Heart left ventricle (tissue), 16 donors: ENCODE data around the gene PRPF19. TPM values are rescaled to one million over a fixed set of nuclear protein-coding genes. Genes with fewer than 3 reads are reported as not detected.

Experiments used
- ATAC-seq, 4 donors: fragments of 200-7000 bp; cut with Tn5 transposase; one replicate each; pipeline ENCODE4 v1.9.1; 2020 to 2022; ENCODE audit warnings: moderate library complexity in 4 of 4, mild to moderate bottlenecking in 3 of 4, moderate number of reproducible peaks in 1 of 4
- DNase-seq, 5 donors: peaks; one replicate each; pipeline ENCODE4 v3.0.0-alpha.2; 2020
- H3K27ac ChIP-seq, 12 donors: fragments of 200-600 bp; sonication (generic) in 4 of 12; one replicate each; pipeline versions ENCODE4 v1.5.0 to v1.8.0; 2016 to 2022; ENCODE audit warnings: mild to moderate bottlenecking in 2 of 12
- H3K27me3 ChIP-seq, 9 donors: fragments of 200-600 bp; sonication (generic) in 2 of 9; one replicate each; pipeline versions ENCODE4 v1.5.1 to v1.8.0; 2016 to 2022; ENCODE audit warnings: mild to moderate bottlenecking in 3 of 9
- H3K36me3 ChIP-seq, 9 donors: fragments of 200-600 bp; sonication (generic) in 2 of 9; one replicate each; pipeline versions ENCODE4 v1.5.0 to v1.8.0; 2018 to 2022; ENCODE audit warnings: mild to moderate bottlenecking in 2 of 9
- H3K4me1 ChIP-seq, 12 donors: fragments of 200-600 bp; sonication (generic) in 4 of 12; one replicate each; pipeline versions ENCODE4 v1.5.0 to v1.8.0; 2016 to 2022; ENCODE audit warnings: mild to moderate bottlenecking in 3 of 12
- H3K4me3 ChIP-seq, 12 donors: fragments of 200-600 bp; sonication (generic) in 4 of 12; one replicate each; pipeline versions ENCODE4 v1.5.0 to v1.8.0; 2017 to 2022; ENCODE audit warnings: mild to moderate bottlenecking in 9 of 12, moderate library complexity in 4 of 12
- H3K9me3 ChIP-seq, 12 donors: fragments of 200-600 bp; sonication (generic) in 4 of 12; one replicate each; pipeline versions ENCODE4 v1.5.0 to v1.8.0; 2016 to 2022; ENCODE audit warnings: mild to moderate bottlenecking in 1 of 12
- CTCF ChIP-seq, 12 donors: fragments of 200-600 bp; sonication (generic) in 4 of 12; IDR thresholded peaks; one replicate each; pipeline versions ENCODE4 v1.5.0 to v1.8.0; 2018 to 2022; ENCODE audit warnings: antibody characterized with exemption in 12 of 12, mild to moderate bottlenecking in 5 of 12
- POLR2A ChIP-seq, 2 donors: fragments of 450-650 bp; IDR thresholded peaks; one replicate each; pipeline ENCODE4 v1.6.1; 2017; ENCODE audit warnings: antibody characterized with exemption in 2 of 2, mild to moderate bottlenecking in 2 of 2, moderate library complexity in 2 of 2
- WGBS, 4 donors: extraction: QIAGEN DNeasy Blood & Tissue Kit in 2 of 4; methylation state at CpG; one replicate each; pipeline versions ENCODE4 v1.1.5 to v1.1.7; 2013 to 2018; 5-methylcytosine and 5-hydroxymethylcytosine counted together
- intact Hi-C, 10 donors: fragments of 100-400 bp; cut with DNase I; formaldehyde crosslinking; loops; one replicate each; pipeline versions ENCODE4 v1.11.1 to v1.14.2; 2022
- polyA plus RNA-seq, 2 donors: library from polyadenylated mRNA; stranded (reverse); fragments of 200-250 nt; gene quantifications; one replicate each; pipeline ENCODE4 v1.2.3, GENCODE V29; 2013
- total RNA-seq, 9 donors: library from RNA; depleted of rRNA in 2 of 9; stranded (reverse); fragments of >200 nt in 2 of 9; fragmentation: NEBNext Ultra II Directional in 3 of 9; extraction: Animal tissue kit (Norgen Biotek cat#: 25700) in 3 of 9; gene quantifications; one replicate each; pipeline versions ENCODE4 v1.1.0 to v1.2.4, GENCODE V29; 2016 to 2023
- donor health status: ischemic (EF 13 %, LVEDD 7.1; RV severe dilation, severe dysfunction).
- donor health status: healthy with polysubstance abuse.
- donor health status: DM: no; HTN: yes; CAD: no.
- donor health status: DM: no; HTN: no; CAD: no.
- donor health status: ischemic (EF 25% LVEDD 6.9; RV normal size, moderate dysfunction).
- donor health status: ischemic (EF 25% LVEDD 5.7; RV mildly dilated, moderate dysfunction).
- donor health status: healthy.
- donor health status: DM: yes; HTN: yes; CAD: no.
- donor health status: ischemic (EF 35%, LVEDD 5.7; RV mildly dilated, moderate dysfunction).
- donor health status: nonischemic (EF 11% LVEDD 7.7; RV severe dilation, severe dysfunction).
- donor health status: DM: yes; HTN: yes; CAD: no.
- donor health status: PGD.
- donor health status: ischemic (EF 29% LVEDD 5.4; RV normal size, mild dysfunction).
- donor health status: nonischemic (EF 23%, LVEDD 6.1; RV moderate dilation, normal function).

Gene PRPF19
- total and polyA plus RNA-seq, 11 donors: 30.8 to 72.0 (median 40.8) TPM

GRCh38 chr11:60872961-60873524, 33.3 kb downstream of the PRPF19 start:
- intact Hi-C loops: no loop called here
- ATAC-seq: peak in 3 of 4 donors; percentile 14 to 69 (median 25)
- no peaks in the 10 kb centered on the region for H3K36me3 ChIP-seq
- H3K4me1 ChIP-seq: peaks cover 5 to 55% (median 31%) of the 10 kb centered on the region in 12 donors
- TF ChIP-seq POLR2A (IDR thresholded peaks at IDR 0.05) (no peak), CTCF (IDR thresholded peaks at IDR 0.05) (no peak)
- no peaks in the 10 kb centered on the region for H3K27me3 ChIP-seq
- H3K4me3 ChIP-seq: no peak overlapping the region
- peak overlapping the region in 9 of 12 donors; percentile 1 to 74 (median 33) for H3K27ac ChIP-seq
- no peaks in the 10 kb centered on the region for H3K9me3 ChIP-seq
- peak in 3 of 5 donors; percentile 40 to 70 (median 70) for DNase-seq
- WGBS, 4 donors: 56 to 79% (median 63%) methylated on average over 16 of the region's 16 CpGs

GRCh38 chr11:60872124-60872960, 34.0 kb downstream of the PRPF19 start:
- Histone ChIP-seq H3K36me3 (no peaks in the 10 kb centered on the region), H3K27me3 (no peaks in the 10 kb centered on the region), H3K9me3 (no peaks in the 10 kb centered on the region), H3K4me3 (no peak overlapping the region), H3K4me1 (peaks cover 5 to 53% (median 30%) of the 10 kb centered on the region in 12 donors), H3K27ac (peak overlapping the region in 10 of 12 donors; percentile 10 to 78 (median 60))
- DNase-seq (peak in 4 of 5 donors; percentile 69 to 81 (median 76)), ATAC-seq (peak; percentile 63 to 84 (median 74))
- 82 to 92% (median 89%) methylated on average over 5 to 6 of the region's 6 CpGs for WGBS, 4 donors
- intact Hi-C loops: no loop called here
- TF ChIP-seq CTCF (IDR thresholded peaks at IDR 0.05) (no peak), POLR2A (IDR thresholded peaks at IDR 0.05) (no peak)

GRCh38 chr11:60871378-60872061, 34.9 kb downstream of the PRPF19 start:
- DNase-seq (peak in 4 of 5 donors; percentile 45 to 81 (median 76)), ATAC-seq (peak; percentile 74 to 81 (median 78))
- Histone ChIP-seq H3K9me3 (no peaks in the 10 kb centered on the region), H3K27ac (peak overlapping the region in 9 of 12 donors; percentile 10 to 78 (median 56)), H3K27me3 (no peaks in the 10 kb centered on the region), H3K4me1 (peaks cover 5 to 55% (median 28%) of the 10 kb centered on the region in 12 donors), H3K4me3 (no peak overlapping the region), H3K36me3 (no peaks in the 10 kb centered on the region)
- intact Hi-C loops: no loop called here
- WGBS, 4 donors: 68 to 80% (median 70%) methylated on average over 5 to 7 of the region's 7 CpGs
- TF ChIP-seq POLR2A (IDR thresholded peaks at IDR 0.05) (no peak), CTCF (IDR thresholded peaks at IDR 0.05) (peak in 7 of 12 donors; percentile 14 to 44 (median 28))
